Measurements from ENCODE around the gene NAA20. TPM values are rescaled to one million over a fixed set of nuclear protein-coding genes. Genes with fewer than 3 reads are reported as not detected.

NAA20 gene
- total RNA-seq, 1 experiment from 2014 or later = 71.7 TPM

Other genes starting within 250 kb of the NAA20 start
- 30.4 and 34.7 TPM in 2 replicates for gene CRNKL1, start 35.1 kb downstream of the NAA20 start, total RNA-seq (2014; rRNA removed; shearing (Covaris generic))
- gene CFAP61, start 35.2 kb downstream of the NAA20 start, total RNA-seq (2014; rRNA removed; shearing (Covaris generic)) = not detected in 2 replicates